AML-193 (cell line): ENCODE measurements around the gene ORMDL1.
A peak's percentile ranks its signal among the peaks of the same experiment; 100 is the strongest.

Source experiments
- DNase-seq, 2 experiments: peaks; one replicate each; lab custom pipeline; 2025; lab: John Stamatoyannopoulos, UW

ORMDL1 gene

DNA sequence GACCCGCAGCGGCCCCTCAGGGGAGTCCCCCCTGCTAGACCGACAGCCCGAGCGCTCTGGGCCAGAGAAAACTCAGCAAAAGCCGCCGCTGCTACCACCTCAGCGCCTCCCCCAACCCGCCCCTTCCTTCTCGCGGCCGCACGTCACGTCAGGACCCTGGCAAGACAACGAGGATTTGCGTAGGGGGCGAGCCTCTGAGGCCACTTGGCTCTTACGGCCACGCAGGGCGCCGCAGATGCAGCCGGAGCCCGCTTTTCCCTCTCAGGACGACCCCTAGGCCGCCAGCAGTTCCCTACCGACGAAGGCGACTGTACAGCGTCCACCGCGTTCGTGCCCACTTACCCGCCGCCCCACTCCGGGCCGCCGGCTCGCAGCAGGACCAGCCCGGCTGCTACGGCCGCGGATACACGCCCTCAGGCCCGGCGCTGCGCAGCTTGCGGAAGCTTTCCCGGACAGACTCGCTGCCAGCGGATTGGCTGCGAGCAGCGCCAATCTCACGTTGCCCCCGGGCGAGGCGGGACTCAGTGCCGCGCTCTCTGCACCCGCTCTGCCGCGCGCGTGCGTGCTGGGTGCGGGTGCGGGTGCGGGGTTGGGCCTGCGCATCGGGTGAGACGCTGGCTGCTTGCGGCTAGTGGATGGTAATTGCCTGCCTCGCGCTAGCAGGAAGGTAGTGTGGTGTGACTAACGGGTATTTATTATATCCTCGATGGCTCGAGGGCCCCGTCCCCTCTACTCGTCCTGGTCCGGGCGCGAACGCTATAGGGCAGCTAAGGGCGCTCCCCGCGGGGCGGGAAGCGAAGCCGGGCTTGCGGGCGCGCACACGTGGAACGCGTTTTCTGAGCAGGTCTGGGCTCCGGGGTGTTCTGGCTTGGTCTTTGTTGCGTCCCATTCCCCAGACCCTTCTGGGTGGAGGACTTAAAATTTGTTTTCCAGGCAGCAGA, at the start of gene ORMDL1, which contains the start of gene PMS1:
Gene ORMDL1, minus strand, starts transcription at position 413 of the 941 bp plus-strand sequence. CDS start 1,744 bp downstream, outside the sequence.
Gene PMS1, plus strand, starts transcription at position 524 of the 941 bp plus-strand sequence. CDS start 7,360 bp downstream, outside the sequence.
- DNase-seq = peak; percentile 89 to 90

GRCh38 chr2:189830510-189830909, 46.4 kb upstream of the ORMDL1 start:
- no peak for DNase-seq

- no peak for DNase-seq
Observed at GRCh38 chr2:189829102-189829833, 45.1 kb upstream of the ORMDL1 start.

DNA sequence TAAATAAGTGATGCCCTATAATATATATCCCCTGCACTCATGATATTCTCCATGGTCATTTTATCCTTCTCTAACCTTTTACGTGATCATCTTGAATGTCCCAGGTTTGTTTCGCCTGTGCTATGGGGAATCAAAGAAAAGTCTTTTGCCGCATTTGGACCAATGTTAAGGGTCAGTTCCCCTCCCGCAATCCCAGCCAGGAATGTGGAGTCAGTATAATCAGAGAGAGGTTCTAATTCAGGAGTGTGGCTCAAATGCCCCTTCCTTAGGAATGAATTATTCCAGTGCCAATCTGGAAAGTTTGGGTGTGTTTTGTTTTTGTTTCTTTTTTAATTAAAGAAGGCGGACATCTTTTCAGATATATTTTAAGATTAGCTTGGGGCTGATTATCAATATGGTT, 41.9 kb upstream of the ORMDL1 start:
- no peak for DNase-seq

DNA sequence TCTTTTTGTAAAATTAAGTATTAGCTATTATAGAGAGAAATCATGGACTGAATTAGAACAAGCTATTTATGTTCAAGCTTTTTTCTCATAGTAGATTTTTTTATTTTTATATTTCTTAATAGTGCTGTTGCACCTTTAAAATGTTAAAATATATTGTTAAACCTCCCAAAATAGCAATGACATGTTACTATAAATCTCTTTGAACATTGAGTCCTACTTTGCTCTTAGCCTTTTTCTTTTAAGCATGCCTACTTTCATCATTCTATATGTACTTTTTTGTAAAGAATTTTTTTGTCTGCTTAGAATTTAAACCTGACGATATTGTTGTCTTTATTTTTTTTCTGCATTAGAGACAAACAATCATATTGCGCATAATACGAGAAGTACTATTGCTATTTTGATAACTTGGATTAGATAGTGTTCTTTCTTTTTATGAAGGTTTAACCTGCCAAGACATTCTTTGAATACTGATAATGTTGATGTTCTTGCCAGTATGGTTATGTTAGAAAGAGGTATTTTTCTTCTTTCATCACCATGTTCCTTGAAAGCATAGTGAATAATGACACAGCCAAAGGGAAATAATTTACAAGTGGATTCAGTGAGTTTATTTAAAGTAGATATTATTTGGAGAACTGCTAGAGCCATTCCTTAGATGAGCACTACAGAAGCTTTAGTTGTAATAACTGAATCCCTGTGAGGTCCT, 40.7 kb upstream of the ORMDL1 start:
- DNase-seq = no peak

- peak in 1 of 2 experiments; percentile 5 for DNase-seq
Observed at GRCh38 chr2:189821953-189822748, 38.0 kb upstream of the ORMDL1 start.

- no peak for DNase-seq
Observed at GRCh38 chr2:189819297-189819704, 35.2 kb upstream of the ORMDL1 start.

GRCh38 chr2:189818249-189819038, 34.3 kb upstream of the ORMDL1 start:
- DNase-seq = no peak

DNA sequence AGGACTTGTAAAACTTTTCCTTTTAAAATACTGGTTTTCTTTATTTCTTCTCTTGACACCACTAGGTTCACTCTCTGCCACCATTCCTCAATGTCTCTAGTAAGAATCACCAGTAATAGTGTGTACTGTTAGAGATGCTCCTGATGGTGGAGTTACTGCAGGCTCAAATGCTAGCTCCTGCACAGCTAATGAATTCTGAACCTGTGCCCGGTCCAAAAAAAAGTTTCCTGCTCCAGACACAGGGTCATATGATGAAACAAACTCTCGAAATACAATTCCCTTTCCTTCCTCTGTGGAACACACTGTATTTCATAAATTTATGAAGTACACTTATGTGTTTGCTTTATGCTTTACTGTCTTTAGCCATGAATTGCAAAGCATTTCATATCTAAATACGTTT, 19.3 kb upstream of the ORMDL1 start:
- DNase-seq = no peak

DNA sequence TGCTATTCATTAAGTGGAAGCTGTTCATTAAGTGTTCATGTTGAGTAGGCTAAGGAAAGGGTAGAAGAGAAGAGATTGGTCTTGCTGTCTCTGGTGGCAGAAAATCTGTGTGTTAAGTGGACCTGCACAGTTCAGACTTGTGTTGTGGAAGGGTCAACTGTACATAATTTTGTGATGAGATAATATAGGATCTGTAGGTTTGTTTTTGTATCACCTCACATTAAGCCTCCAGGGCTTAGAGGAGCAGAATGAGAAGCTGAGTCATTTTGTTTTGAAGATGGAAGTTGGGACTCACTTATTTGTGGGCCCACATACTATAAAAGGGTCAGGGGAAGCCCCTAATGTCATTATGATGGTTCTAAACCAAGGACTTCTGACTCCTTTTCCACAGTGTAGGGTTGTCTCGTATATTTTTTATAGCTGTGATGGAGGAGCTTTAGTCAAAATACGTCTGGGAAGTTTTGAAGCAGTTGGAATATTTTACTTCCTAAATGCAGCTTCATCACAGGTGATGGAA, 18.3 kb upstream of the ORMDL1 start:
- no peak for DNase-seq

DNA sequence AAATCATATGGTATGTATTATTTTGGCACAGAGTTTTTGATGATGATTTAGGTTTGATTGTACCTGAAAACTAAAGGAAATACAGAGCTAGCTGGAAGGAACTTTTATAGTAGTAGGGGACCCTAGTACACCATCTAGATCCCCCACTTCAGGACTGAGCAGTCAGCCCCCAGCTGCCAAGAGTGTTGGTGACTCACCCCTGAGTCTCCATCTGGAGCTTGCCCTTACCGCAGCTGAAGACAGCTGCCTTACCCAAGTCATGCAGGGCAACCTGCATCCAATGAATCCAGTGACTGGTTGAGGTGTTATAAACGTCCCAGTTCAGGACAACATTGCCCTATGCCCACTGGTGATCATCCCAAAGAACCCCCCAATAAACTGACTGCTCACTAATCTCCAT, 15.4 kb upstream of the ORMDL1 start:
- DNase-seq = no peak

- DNase-seq = no peak
Observed at GRCh38 chr2:189799030-189799331, 14.8 kb upstream of the ORMDL1 start.

- DNase-seq = peak; percentile 49 to 51
Observed at GRCh38 chr2:189798312-189799029, 14.3 kb upstream of the ORMDL1 start.

- no peak for DNase-seq
Observed at GRCh38 chr2:189797902-189798301, 13.8 kb upstream of the ORMDL1 start.

DNA sequence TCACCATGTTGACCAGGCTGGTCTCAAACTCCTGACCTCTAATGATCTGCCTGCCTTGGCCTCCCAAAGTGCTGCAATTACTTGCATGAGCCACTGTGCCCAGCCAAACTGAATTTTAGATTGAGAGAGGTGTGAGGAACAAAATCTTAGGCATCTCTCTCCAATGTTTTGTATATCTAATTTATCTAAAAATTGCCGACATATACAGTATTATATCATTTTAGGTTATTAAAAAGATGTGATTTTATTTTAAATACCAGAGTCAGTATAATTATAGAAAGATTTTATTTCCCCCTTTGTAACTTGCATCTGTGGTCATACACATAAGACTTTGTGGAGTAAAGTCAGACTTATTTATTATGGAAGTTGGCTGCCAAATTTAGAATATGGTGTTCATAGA, 10.2 kb upstream of the ORMDL1 start:
- DNase-seq = no peak

DNA sequence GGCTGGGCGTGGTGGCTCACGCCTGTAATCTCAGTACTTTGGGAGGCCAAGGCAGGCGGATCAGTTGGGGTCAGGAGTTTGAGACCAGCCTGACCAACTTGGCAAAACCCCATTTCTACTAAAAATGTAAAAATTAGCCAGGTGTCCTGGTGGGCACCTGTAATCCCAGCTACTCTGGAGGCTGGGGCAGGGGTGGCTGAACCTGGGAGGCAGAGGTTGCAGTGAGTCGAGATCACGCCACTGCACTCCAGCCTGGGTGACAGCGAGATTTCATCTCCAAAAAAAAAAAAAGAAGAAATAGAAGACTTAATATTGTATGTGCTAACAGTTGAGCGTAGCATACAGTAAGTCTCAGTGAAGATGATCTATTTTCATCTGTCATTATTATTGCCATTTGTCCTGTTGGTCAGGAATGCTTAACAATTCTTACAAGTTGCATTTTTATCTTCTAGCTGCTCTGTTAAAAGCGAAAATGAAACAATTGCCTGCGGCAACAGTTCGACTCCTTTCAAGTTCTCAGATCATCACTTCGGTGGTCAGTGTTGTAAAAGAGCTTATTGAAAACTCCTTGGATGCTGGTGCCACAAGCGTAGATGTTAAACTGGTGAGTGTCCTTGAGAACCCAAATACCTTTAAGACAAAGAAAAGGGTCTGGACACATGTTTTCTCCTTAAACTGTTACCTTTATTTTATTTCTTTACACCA, 7.4 kb upstream of the ORMDL1 start:
- DNase-seq = no peak

DNA sequence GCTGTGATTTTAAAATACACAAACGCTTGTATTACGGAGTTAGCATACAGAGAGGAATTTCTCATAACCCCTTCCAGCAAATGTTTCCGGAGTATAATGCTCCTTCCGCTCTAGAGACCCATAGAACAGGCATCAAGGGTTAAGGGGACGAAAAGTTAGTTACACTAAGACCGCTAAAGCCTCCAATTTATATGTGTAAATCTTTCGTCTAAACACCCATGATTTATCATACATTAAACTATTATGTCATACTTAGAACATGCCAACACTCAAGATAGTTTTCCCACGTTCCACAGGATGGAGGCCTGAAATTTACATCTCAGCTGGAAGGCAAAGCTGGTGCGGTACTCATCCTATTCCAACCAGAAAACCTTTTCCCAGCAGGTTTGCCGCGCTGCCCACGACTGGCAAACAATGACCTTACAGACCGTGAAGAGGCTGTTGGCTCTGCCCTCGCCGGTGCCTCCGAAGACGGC, 650 bp downstream of the ORMDL1 start:
- peak in 1 of 2 experiments; percentile 10 for DNase-seq

DNA sequence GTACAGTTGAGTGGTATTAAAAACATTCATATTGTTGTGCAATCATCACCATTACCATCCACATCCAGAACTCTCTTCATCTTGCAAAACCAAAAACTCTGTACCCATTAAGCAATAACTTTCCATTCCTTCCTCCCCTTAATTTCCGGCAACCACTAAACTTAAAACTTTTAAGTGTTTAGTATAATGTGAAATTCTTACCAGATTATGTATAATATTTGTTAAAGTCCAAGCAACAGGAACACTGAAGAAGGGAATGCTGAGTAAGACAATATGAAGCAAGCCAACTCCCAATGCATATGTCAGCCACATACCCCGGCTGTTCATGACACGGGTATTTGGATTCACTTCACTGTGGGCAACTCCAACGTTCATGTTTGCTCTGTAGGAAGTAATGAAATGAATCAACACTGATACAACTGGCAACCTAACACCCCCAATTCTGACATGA, 1.9 kb downstream of the ORMDL1 start:
- peak; percentile 82 to 87 for DNase-seq

- DNase-seq = no peak
Observed at GRCh38 chr2:189772212-189772611, 11.9 kb downstream of the ORMDL1 start.
